Measurements from ENCODE around the gene CD302.
"Not testable (repeated sequence)": the region's sequence is repeated elsewhere in the genome, so short reads cannot be mapped to it uniquely, and the experiment has no call there.

Gene CD302

GRCh38 chr2:159748089-159748488, 49.9 kb downstream of the CD302 start:
- DNase-seq (ENCODE audit: low spot score) = no peak

DNA sequence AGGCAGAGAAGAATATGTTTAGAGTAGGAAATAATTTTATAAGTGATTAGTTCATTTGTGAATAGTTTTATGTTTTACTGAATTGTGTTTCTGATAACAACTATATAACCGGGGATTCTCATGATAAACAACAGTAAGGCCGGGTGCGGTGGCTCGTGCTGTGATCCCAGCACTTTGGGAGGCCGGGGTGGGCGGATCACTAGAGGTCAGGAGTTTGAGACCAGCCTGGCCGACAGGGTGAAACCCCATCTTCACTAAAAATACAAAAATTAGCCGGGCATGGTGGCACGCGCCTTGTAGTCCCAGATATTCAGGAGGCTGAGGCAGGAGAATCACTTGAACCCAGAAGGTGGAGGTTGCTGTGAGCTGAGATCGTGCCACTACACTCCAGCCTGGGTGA, 52.8 kb downstream of the CD302 start:
- not testable (repeated sequence) for DNase-seq (ENCODE audit: low spot score)

- no peak for DNase-seq (ENCODE audit: low spot score)
Measured at GRCh38 chr2:159744363-159744762, 53.6 kb downstream of the CD302 start.

- no peak for DNase-seq (ENCODE audit: low spot score)
Measured at GRCh38 chr2:159742846-159743245, 55.2 kb downstream of the CD302 start.

- no peak for DNase-seq (ENCODE audit: low spot score)
Measured at GRCh38 chr2:159738509-159739390, 59.3 kb downstream of the CD302 start.

- DNase-seq (ENCODE audit: low spot score) = no peak
Measured at GRCh38 chr2:159737917-159738296, 60.1 kb downstream of the CD302 start.

GRCh38 chr2:159737292-159737916, 60.6 kb downstream of the CD302 start:
- DNase-seq (ENCODE audit: low spot score) = no peak

DNA sequence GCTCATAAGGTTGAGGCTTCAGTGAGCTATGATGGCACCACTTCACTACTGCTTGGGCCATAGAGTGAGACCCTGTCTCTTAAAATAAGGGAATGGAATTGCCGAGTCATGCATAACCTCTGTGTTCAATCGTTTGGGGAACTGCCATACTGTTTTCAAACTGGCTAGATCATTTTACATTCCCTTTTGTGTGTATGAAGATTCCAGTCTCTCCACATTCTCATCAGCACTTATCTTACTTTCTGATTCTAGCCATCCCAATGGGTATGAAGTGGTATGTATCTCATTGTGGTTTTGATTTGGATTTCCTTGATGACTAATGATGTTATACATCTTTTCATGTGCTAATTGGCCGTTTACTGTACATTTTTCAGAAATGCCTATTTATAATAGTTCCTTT, 62.0 kb downstream of the CD302 start:
- no peak for DNase-seq (ENCODE audit: low spot score)

GRCh38 chr2:159735648-159736047, 62.4 kb downstream of the CD302 start:
- DNase-seq (ENCODE audit: low spot score) = no peak

- no peak for DNase-seq (ENCODE audit: low spot score)
Measured at GRCh38 chr2:159728629-159729028, 69.4 kb downstream of the CD302 start.

DNA sequence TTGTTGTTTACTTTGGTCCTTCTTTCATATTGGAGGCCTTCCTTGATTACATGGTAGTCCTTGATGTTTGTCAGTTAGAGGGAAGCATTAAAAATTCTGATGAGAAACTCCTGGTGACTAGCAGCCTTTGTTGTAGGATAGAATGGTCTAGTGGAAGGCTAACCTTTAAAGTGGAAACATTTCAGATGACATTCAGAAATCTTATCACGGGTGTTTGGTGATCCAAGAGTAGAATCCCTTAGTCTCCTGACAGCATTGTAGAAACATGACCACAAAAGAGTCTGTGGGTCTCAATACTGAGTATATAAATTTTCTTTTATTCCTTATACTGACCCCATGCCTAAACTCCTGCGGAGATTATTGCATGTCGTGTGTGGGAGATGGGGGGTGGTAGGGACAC, 72.3 kb downstream of the CD302 start:
- DNase-seq (ENCODE audit: low spot score) = no peak

- DNase-seq (ENCODE audit: low spot score) = not testable (repeated sequence)
Measured at GRCh38 chr2:159724795-159725572, 73.0 kb downstream of the CD302 start.

- DNase-seq (ENCODE audit: low spot score) = no peak
Measured at GRCh38 chr2:159722580-159722979, 75.4 kb downstream of the CD302 start.

GRCh38 chr2:159720676-159721075, 77.3 kb downstream of the CD302 start:
- DNase-seq (ENCODE audit: low spot score) = no peak

All from AG08395 (cell line).